Body of pancreas (tissue), 4 donors: ENCODE results near the gene TLCD3B.
"Not testable (repeated sequence)": the region's sequence is repeated elsewhere in the genome, so short reads cannot be mapped to it uniquely, and the experiment has no call there.

ENCODE experiments used
- CTCF ChIP-seq, 7 experiments: fragments of 450-650 bp in 4 of 7; fragments of 200-600 bp in 3 of 7; sonication (generic) in 3 of 7; IDR thresholded peaks; one replicate each; pipeline ENCODE4 v1.5.1; 2016 to 2019; ENCODE audit warnings: antibody characterized with exemption in 7 of 7
- POLR2A ChIP-seq, 3 donors: fragments of 450-650 bp; IDR thresholded peaks; one replicate each; pipeline ENCODE4 v1.6.1; 2016; ENCODE audit warnings: antibody characterized with exemption in 3 of 3, mild to moderate bottlenecking in 2 of 3

GRCh38 chr16:30012598-30012997, 18.5 kb downstream of the TLCD3B start:
- not testable (repeated sequence) for TF ChIP-seq CTCF, POLR2A (IDR thresholded peaks at IDR 0.05)
